Endothelial cell of umbilical vein (primary cell): Measurements from ENCODE around the gene EFCAB8.

Source experiments
- CTCF ChIP-seq, 2 donors: IDR thresholded peaks; 1 replicate in 1 of 2; 2 replicates in 1 of 2; pipeline ENCODE4 v1.5.1; 2011; ENCODE audit warnings: low read length in 2 of 2, mild to moderate bottlenecking in 2 of 2, moderate library complexity in 2 of 2, control low read depth in 1 of 2, inconsistent platforms in 1 of 2, low read depth in 1 of 2; ENCODE audit not compliant: insufficient read depth in 1 of 2; ENCODE audit errors: extremely low read depth in 1 of 2
- EZH2 ChIP-seq: IDR thresholded peaks from 2 replicates; pipeline ENCODE4 v1.6.1; 2012; ENCODE audit warnings: borderline replicate concordance, low read depth, mild to moderate bottlenecking, moderate library complexity, low read length, inconsistent platforms; ENCODE audit not compliant: severe bottlenecking
- MAX ChIP-seq: IDR thresholded peaks from 2 replicates; pipeline ENCODE4 v1.6.1; 2011; ENCODE audit not compliant: insufficient read depth, insufficient read length
- POLR2AphosphoS5 ChIP-seq: IDR thresholded peaks from 2 replicates; pipeline ENCODE4 v1.6.1; 2012; ENCODE audit warnings: low read depth, mild to moderate bottlenecking, control low read depth, low read length, moderate library complexity; ENCODE audit not compliant: insufficient read depth

GRCh38 chr20:32980990-32981389 is 122.3 kb downstream of the EFCAB8 start:
- TF ChIP-seq CTCF (IDR thresholded peaks at IDR 0.05; ENCODE audit: extremely low read depth in 1 of 2, insufficient read depth in 1 of 2, low read depth in 1 of 2, low read length in 2 of 2): no peak
- TF ChIP-seq EZH2: no peak
- no peak for TF ChIP-seq POLR2AphosphoS5
- no peak for TF ChIP-seq MAX
